Ishikawa (cell line): ENCODE data around the gene MED13L.

ENCODE experiments used
- CREB1 ChIP-seq: IDR thresholded peaks from 2 replicates; pipeline ENCODE4 v1.6.1; 2012; ENCODE audit warnings: low read depth
- EGR1 ChIP-seq: IDR thresholded peaks from 2 replicates; pipeline ENCODE4 v1.6.1; 2012
- EP300 ChIP-seq: IDR thresholded peaks from 2 replicates; pipeline ENCODE4 v1.6.1; 2012; ENCODE audit warnings: borderline replicate concordance
- FOXM1 ChIP-seq: IDR thresholded peaks from 2 replicates; pipeline ENCODE4 v1.6.1; 2012; ENCODE audit warnings: low read depth, borderline replicate concordance
- MAX ChIP-seq: IDR thresholded peaks from 2 replicates; pipeline ENCODE4 v1.6.1; 2012
- NFIC ChIP-seq: IDR thresholded peaks from 2 replicates; pipeline ENCODE4 v1.6.1; 2012
- RAD21 ChIP-seq: IDR thresholded peaks from 2 replicates; pipeline ENCODE4 v1.6.1; 2012; ENCODE audit warnings: low read depth
- REST ChIP-seq: IDR thresholded peaks from 2 replicates; pipeline ENCODE4 v1.6.1; 2012; ENCODE audit warnings: low read depth, mild to moderate bottlenecking
- TAF1 ChIP-seq: IDR thresholded peaks from 2 replicates; pipeline ENCODE4 v1.6.1; 2012; ENCODE audit warnings: low read depth, mild to moderate bottlenecking
- TCF12 ChIP-seq: IDR thresholded peaks from 2 replicates; pipeline ENCODE4 v1.6.1; 2012; ENCODE audit warnings: low read depth
- USF1 ChIP-seq: IDR thresholded peaks from 2 replicates; pipeline ENCODE4 v1.6.1; 2012
- YY1 ChIP-seq: IDR thresholded peaks from 2 replicates; pipeline ENCODE4 v1.6.1; 2012; ENCODE audit warnings: low read depth

GRCh38 chr12:116317139-116317538 lies 39.6 kb upstream of the MED13L start:
- no peak for TF ChIP-seq TCF12
- no peak for TF ChIP-seq REST
- no peak for TF ChIP-seq EGR1
- no peak for TF ChIP-seq MAX
- TF ChIP-seq USF1 = no peak
- TF ChIP-seq YY1 = no peak
- no peak for TF ChIP-seq FOXM1
- no peak for TF ChIP-seq RAD21
- no peak for TF ChIP-seq TAF1
- no peak for TF ChIP-seq NFIC
- TF ChIP-seq CREB1 = no peak
- TF ChIP-seq EP300 = no peak
